Psoas muscle (tissue), 8 donors: ENCODE data around the gene WASHC4. TPM values are rescaled to one million over a fixed set of nuclear protein-coding genes. Genes with fewer than 3 reads are reported as not detected.

Source experiments
- ATAC-seq, 4 donors: fragments of 200-7000 bp; cut with Tn5 transposase; one replicate each; pipeline ENCODE4 v1.9.1; 2020; ENCODE audit warnings: moderate library complexity in 3 of 4, mild to moderate bottlenecking in 2 of 4
- DNase-seq, 2 donors: peaks; one replicate each; pipeline ENCODE4 v3.0.0-alpha.2; 2020
- H3K27ac ChIP-seq: fragments of 200-600 bp; one replicate; pipeline ENCODE4 v1.8.0; 2022
- H3K27me3 ChIP-seq, 3 donors: fragments of 200-600 bp in 1 of 3; one replicate each; pipeline versions ENCODE4 v1.6.1 to v1.8.0; 2013 to 2022; ENCODE audit warnings: low read length in 2 of 3, mild to moderate bottlenecking in 2 of 3, moderate library complexity in 1 of 3; ENCODE audit not compliant: insufficient read depth in 3 of 3
- H3K36me3 ChIP-seq, 2 donors: fragments of 200-600 bp in 1 of 2; one replicate each; pipeline versions ENCODE4 v1.6.1 to v1.8.0; 2013 to 2022; ENCODE audit warnings: low read depth in 1 of 2, mild to moderate bottlenecking in 1 of 2, moderate library complexity in 1 of 2; ENCODE audit not compliant: insufficient read depth in 1 of 2
- H3K4me1 ChIP-seq: fragments of 200-600 bp; one replicate; pipeline ENCODE4 v1.8.0; 2022
- H3K4me3 ChIP-seq: fragments of 200-600 bp; one replicate; pipeline ENCODE4 v1.8.0; 2022; ENCODE audit warnings: mild to moderate bottlenecking
- H3K9me3 ChIP-seq: fragments of 200-600 bp; one replicate; pipeline ENCODE4 v1.8.0; 2022
- CTCF ChIP-seq: fragments of 200-600 bp; IDR thresholded peaks from one replicate; pipeline ENCODE4 v1.8.0; 2022; ENCODE audit warnings: antibody characterized with exemption
- WGBS, 3 donors: extraction: QIAGEN DNeasy Blood & Tissue Kit; methylation state at CpG; one replicate each; pipeline versions ENCODE4 v1.1.6 to v1.1.7; 2013; 5-methylcytosine and 5-hydroxymethylcytosine counted together
- intact Hi-C, 2 donors: fragments of 100-400 bp; cut with DNase I; formaldehyde crosslinking; loops; one replicate each; pipeline versions ENCODE4 v1.11.0 to v1.14.2; 2022
- polyA plus RNA-seq, 3 donors: library from polyadenylated mRNA; stranded (reverse); fragments of 200-250 nt; gene quantifications; one replicate each; pipeline ENCODE4 v1.2.3, GENCODE V29; 2013
- total RNA-seq, 4 donors: library from RNA; stranded (reverse); fragmentation: NEBNext Ultra II Directional in 2 of 4; extraction: Animal tissue kit (Norgen Biotek cat#: 25700) in 2 of 4; gene quantifications; one replicate each; pipeline versions ENCODE4 v1.2.1 to v1.2.4, GENCODE V29; 2021 to 2023
- donor health status: healthy with polysubstance abuse.
- donor health status: DM: no; HTN: no; CAD: no; lungs with moderate emphysema.
- donor health status: Bipolar disorder and iron deficiency.
- donor health status: healthy.
- donor health status: DM: yes; HTN: yes; CAD: no.
- donor health status: DM: no; HTN: no; CAD: no.
- donor health status: DM: no; HTN: no; CAD: no.
- donor health status: DM: yes; HTN: yes; CAD: no.

WASHC4 gene
- total and polyA plus RNA-seq, 7 donors = 9.0 to 32.6 (median 21.8) TPM

GRCh38 chr12:105198961-105199360, 91.4 kb downstream of the WASHC4 start:
- H3K9me3 ChIP-seq = no peaks in the 10 kb centered on the region
- 82 to 84% (median 84%) methylated on average over 6 of the region's 6 CpGs for WGBS, 3 donors
- H3K27me3 ChIP-seq = no peaks in the 10 kb centered on the region
- peaks cover 3 to 92% of the 10 kb centered on the region in 2 donors for H3K36me3 ChIP-seq
- H3K4me1 ChIP-seq = no peaks in the 10 kb centered on the region
- intact Hi-C loops = no loop called here
- DNase-seq (no peak), ATAC-seq (no peak)
- no peak overlapping the region for H3K4me3 ChIP-seq
- no peak overlapping the region for H3K27ac ChIP-seq
- TF ChIP-seq CTCF = no peak

- Histone ChIP-seq H3K27me3 (no peaks in the 10 kb centered on the region), H3K27ac (no peak overlapping the region), H3K4me1 (no peaks in the 10 kb centered on the region), H3K36me3 (peaks cover 3 to 92% of the 10 kb centered on the region in 2 donors), H3K9me3 (no peaks in the 10 kb centered on the region), H3K4me3 (no peak overlapping the region)
- DNase-seq (no peak), ATAC-seq (no peak)
- intact Hi-C loops = no loop called here
- 93 to 98% (median 96%) methylated on average over 4 of the region's 4 CpGs for whole genome bisulfite sequencing, 3 donors
- no peak for TF ChIP-seq CTCF
Observed at GRCh38 chr12:105200385-105200784, 92.9 kb downstream of the WASHC4 start.

- no peak for DNase-seq
- no peak for TF ChIP-seq CTCF
- H3K27me3 ChIP-seq = no peaks in the 10 kb centered on the region
- 74 to 78% (median 78%) methylated on average over 7 of the region's 7 CpGs for WGBS, 3 donors
- intact Hi-C loops = no loop called here
- H3K27ac ChIP-seq = no peak overlapping the region
- H3K4me1 ChIP-seq = no peaks in the 10 kb centered on the region
- ATAC-seq = no peak
- peaks cover 7 to 92% of the 10 kb centered on the region in 2 donors for H3K36me3 ChIP-seq
- no peaks in the 10 kb centered on the region for H3K9me3 ChIP-seq
- no peak overlapping the region for H3K4me3 ChIP-seq
Observed at GRCh38 chr12:105201299-105201698, 93.8 kb downstream of the WASHC4 start.

GRCh38 chr12:105202202-105202601, 94.7 kb downstream of the WASHC4 start:
- no peak for TF ChIP-seq CTCF
- Histone ChIP-seq H3K9me3 (no peaks in the 10 kb centered on the region), H3K36me3 (peaks cover 10 to 92% of the 10 kb centered on the region in 2 donors), H3K27ac (no peak overlapping the region), H3K4me3 (no peak overlapping the region), H3K27me3 (no peaks in the 10 kb centered on the region), H3K4me1 (no peaks in the 10 kb centered on the region)
- no peak for ATAC-seq
- intact Hi-C loops = no loop called here
- no peak for DNase-seq
- 88 to 97% (median 90%) methylated on average over 6 of the region's 6 CpGs for WGBS, 3 donors

- no peak for TF ChIP-seq CTCF
- no peak overlapping the region for H3K27ac ChIP-seq
- peaks cover 14 to 92% of the 10 kb centered on the region in 2 donors for H3K36me3 ChIP-seq
- ATAC-seq = no peak
- intact Hi-C loops = no loop called here
- H3K27me3 ChIP-seq = no peaks in the 10 kb centered on the region
- 91 to 95% (median 91%) methylated on average over 8 of the region's 8 CpGs for WGBS, 3 donors
- no peaks in the 10 kb centered on the region for H3K4me1 ChIP-seq
- H3K9me3 ChIP-seq = no peaks in the 10 kb centered on the region
- H3K4me3 ChIP-seq = no peak overlapping the region
- no peak for DNase-seq
Observed at GRCh38 chr12:105204127-105204526, 96.6 kb downstream of the WASHC4 start.
